Right lobe of liver (tissue), 6 donors: ENCODE results near the gene CCDC34. TPM values are rescaled to one million over a fixed set of nuclear protein-coding genes. Genes with fewer than 3 reads are reported as not detected.

Experiments used
- ATAC-seq, 4 donors: fragments of 200-7000 bp; cut with Tn5 transposase; one replicate each; pipeline ENCODE4 v1.9.1; 2020; ENCODE audit warnings: mild to moderate bottlenecking in 4 of 4, moderate library complexity in 4 of 4
- DNase-seq, 3 donors: peaks; one replicate each; pipeline ENCODE4 v3.0.0-alpha.2; 2020
- H3K27ac ChIP-seq, 3 donors: fragments of 200-600 bp; one replicate each; pipeline ENCODE4 v1.8.0; 2022
- H3K27me3 ChIP-seq, 2 donors: fragments of 200-600 bp; one replicate each; pipeline ENCODE4 v1.8.0; 2022
- H3K36me3 ChIP-seq, 4 donors: fragments of 200-600 bp; sonication (generic) in 1 of 4; one replicate each; pipeline versions ENCODE4 v1.5.1 to v1.8.0; 2017 to 2022; ENCODE audit warnings: control low read depth in 1 of 4
- H3K4me1 ChIP-seq, 4 donors: fragments of 200-600 bp; sonication (generic) in 1 of 4; one replicate each; pipeline versions ENCODE4 v1.5.1 to v1.8.0; 2017 to 2022; ENCODE audit warnings: control low read depth in 1 of 4
- H3K4me3 ChIP-seq, 3 donors: fragments of 200-600 bp; one replicate each; pipeline ENCODE4 v1.8.0; 2022
- H3K9me3 ChIP-seq, 4 donors: fragments of 200-600 bp; sonication (generic) in 1 of 4; one replicate each; pipeline versions ENCODE4 v1.5.1 to v1.8.0; 2017 to 2022; ENCODE audit warnings: control low read depth in 1 of 4
- POLR2A ChIP-seq: fragments of 450-650 bp; IDR thresholded peaks from one replicate; pipeline ENCODE4 v1.6.1; 2017; ENCODE audit warnings: antibody characterized with exemption, mild to moderate bottlenecking
- WGBS: methylation state at CpG from one replicate; pipeline ENCODE4 v1.1.6; 2018; ENCODE audit warnings: low coverage, low lambda C conversion rate; ENCODE audit not compliant: insufficient coverage; ENCODE audit errors: missing lambda C conversion rate; 5-methylcytosine and 5-hydroxymethylcytosine counted together
- intact Hi-C, 2 donors: fragments of 100-400 bp; cut with DNase I; formaldehyde crosslinking; loops; one replicate each; pipeline versions ENCODE4 v1.11.2 to v1.14.1; 2022
- total RNA-seq, 6 experiments: library from RNA; depleted of rRNA in 2 of 6; stranded (reverse); fragments of >200 nt in 2 of 6; fragmentation: NEBNext Ultra II Directional in 3 of 6; extraction: Animal tissue kit (Norgen Biotek cat#: 25700) in 3 of 6; gene quantifications; one replicate each; pipeline versions ENCODE4 v1.1.0 to v1.2.4, GENCODE V29; 2016 to 2023
- TF ChIP-seq, protein P1 (sequence below), 4 donors: fragments of 200-600 bp in 3 of 4; fragments of 450-650 bp in 1 of 4; IDR thresholded peaks; one replicate each; pipeline versions ENCODE4 v1.5.1 to v1.8.0; 2016 to 2022; ENCODE audit warnings: antibody characterized with exemption in 4 of 4, mild to moderate bottlenecking in 2 of 4
- donor health status: DM: no; HTN: yes; CAD: no.
- donor health status: DM: no; HTN: no; CAD: no.
- donor health status: DM: no; HTN: no; CAD: no.
- donor health status: DM: no; HTN: yes; CAD: no.
- donor health status: DM: no; HTN: yes; CAD: no.

CCDC34 gene
- total RNA-seq, 6 experiments from 2014 or later: 1.8 to 3.6 (median 2.1) TPM

DNA sequence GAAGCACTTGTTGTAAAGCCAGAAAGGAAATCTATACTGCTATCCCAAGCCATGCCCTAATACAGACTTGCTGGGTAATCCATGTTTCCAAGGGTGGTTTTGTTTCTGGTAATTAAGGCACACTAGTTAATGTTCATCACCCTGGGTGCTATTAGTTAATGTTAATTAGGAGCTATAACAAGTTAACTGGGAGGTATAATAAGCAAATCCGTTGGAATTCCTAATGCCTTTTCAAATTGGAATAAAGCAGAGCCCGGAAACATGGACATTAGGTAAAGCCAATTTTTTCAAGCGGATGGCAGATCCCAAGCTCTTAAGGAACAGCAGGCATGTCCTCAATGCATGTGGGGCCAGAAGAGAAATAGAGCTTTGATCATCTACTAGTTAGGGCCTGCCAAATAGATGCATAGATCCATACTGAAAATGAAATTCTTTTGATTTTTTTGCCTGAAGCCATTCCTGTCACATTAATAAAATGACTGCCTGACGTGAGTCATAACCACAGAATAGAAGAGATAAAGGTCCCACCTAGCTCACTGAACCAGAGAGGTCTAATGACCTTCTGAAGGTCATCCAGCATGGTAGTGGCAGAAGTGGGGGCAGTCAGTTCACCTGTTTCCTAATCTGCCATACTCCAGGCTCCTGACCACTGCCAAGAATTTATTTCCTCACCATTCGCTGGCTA lies 28.5 kb upstream of the CCDC34 start:
- Histone ChIP-seq H3K27me3 (no peaks in the 10 kb centered on the region), H3K36me3 (no peaks in the 10 kb centered on the region), H3K4me1 (peaks cover 0 to 60% (median 19%) of the 10 kb centered on the region in 4 donors), H3K4me3 (no peak overlapping the region), H3K27ac (peak overlapping the region; percentile 12 to 96 (median 91)), H3K9me3 (no peaks in the 10 kb centered on the region)
- no peak for TF ChIP-seq POLR2A
- TF ChIP-seq, protein P1, sequence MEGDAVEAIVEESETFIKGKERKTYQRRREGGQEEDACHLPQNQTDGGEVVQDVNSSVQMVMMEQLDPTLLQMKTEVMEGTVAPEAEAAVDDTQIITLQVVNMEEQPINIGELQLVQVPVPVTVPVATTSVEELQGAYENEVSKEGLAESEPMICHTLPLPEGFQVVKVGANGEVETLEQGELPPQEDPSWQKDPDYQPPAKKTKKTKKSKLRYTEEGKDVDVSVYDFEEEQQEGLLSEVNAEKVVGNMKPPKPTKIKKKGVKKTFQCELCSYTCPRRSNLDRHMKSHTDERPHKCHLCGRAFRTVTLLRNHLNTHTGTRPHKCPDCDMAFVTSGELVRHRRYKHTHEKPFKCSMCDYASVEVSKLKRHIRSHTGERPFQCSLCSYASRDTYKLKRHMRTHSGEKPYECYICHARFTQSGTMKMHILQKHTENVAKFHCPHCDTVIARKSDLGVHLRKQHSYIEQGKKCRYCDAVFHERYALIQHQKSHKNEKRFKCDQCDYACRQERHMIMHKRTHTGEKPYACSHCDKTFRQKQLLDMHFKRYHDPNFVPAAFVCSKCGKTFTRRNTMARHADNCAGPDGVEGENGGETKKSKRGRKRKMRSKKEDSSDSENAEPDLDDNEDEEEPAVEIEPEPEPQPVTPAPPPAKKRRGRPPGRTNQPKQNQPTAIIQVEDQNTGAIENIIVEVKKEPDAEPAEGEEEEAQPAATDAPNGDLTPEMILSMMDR (IDR thresholded peaks at IDR 0.05): no peak
- 75% methylated on average over 4 of the region's 5 CpGs for WGBS
- ATAC-seq (peak; percentile 21 to 60 (median 56)), DNase-seq (peak in 1 of 3 donors; percentile 54)
- intact Hi-C loops: no loop called here

DNA sequence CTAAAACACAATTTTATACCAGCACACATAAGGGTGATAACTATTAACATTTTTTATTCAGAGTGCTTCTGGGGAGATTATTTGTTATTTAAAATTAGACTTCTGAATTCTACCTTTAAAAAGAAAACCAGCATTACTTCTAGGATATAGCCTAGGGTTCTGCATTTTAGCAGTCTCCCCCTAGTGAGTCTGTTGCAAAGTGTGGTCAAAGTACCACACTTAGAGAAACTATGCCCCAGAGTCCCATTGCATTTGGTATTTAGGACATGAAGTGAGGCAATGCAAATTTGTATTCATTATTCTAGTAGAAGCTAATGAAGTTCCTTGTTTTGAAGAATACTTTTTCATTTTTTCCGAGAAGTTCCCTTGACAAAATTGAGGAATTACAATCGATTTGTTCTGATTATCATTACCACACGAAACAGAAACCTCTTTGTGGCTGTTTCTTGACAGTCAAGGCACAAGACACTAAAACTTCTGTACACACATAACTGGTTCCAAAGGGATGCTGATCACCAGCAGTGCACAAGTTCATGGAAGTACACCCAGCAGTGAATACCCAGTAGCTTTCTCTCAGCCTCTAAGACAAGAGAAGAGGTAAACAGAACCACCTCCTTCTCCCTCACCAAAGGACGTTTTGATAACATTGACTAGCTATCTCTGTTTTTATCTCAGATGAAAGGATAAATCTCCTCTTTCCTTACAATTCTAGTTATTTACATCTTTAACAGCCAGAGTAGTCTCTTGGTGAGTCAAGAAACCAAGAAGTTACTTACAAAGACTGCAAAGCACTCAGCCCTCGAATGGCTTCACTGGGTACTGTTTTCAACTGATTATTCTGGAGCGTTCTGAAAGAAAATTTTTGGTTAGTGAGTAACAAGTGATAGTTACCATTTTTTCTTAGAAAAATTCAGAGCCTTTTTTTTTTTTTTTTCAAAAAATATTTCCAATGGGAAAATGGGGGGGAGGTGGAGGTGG lies 27.6 kb upstream of the CCDC34 start:
- peaks cover 0 to 55% (median 19%) of the 10 kb centered on the region in 4 donors for H3K4me1 ChIP-seq

DNA sequence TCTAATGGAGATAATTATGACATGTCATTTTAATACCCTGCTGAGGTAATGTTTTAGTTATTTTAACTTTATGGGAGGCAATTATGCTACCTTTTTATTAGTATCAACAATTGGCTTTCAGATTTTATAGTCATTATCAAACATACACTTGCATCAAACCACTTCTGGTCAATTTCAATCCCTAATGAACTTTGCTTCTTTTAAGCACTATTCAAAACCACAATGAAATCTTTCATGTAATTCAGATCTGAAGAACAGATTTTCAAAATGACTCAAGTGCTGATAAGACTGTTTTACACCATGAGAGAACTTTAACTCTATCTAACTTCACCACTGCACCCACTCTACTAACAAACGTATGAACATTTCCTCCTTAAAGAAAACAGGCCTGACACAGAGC lies 25.9 kb upstream of the CCDC34 start:
- no peaks in the 10 kb centered on the region for H3K9me3 ChIP-seq
- H3K27me3 ChIP-seq: no peaks in the 10 kb centered on the region
- no peak overlapping the region for H3K27ac ChIP-seq
- TF ChIP-seq, protein P1 (IDR thresholded peaks at IDR 0.05): no peak
- TF ChIP-seq POLR2A: no peak
- peaks cover 0 to 40% (median 13%) of the 10 kb centered on the region in 4 donors for H3K4me1 ChIP-seq
- intact Hi-C loops: no loop called here
- ATAC-seq: no peak
- WGBS: 38% methylated on average over 1 of the region's 1 CpG
- no peaks in the 10 kb centered on the region for H3K36me3 ChIP-seq
- no peak overlapping the region for H3K4me3 ChIP-seq
- DNase-seq: no peak

More for the DNA sequence above, 27.6 kb upstream of the CCDC34 start:
- DNase-seq (no peak), ATAC-seq (peak in 3 of 4 donors; percentile 28 to 42 (median 39))
- 85% methylated on average over 6 of the region's 6 CpGs for WGBS
- Histone ChIP-seq H3K4me3 (no peak overlapping the region), H3K36me3 (no peaks in the 10 kb centered on the region), H3K27me3 (no peaks in the 10 kb centered on the region), H3K9me3 (no peaks in the 10 kb centered on the region), H3K27ac (peak overlapping the region in 2 of 3 donors; percentile 91 to 96)
- TF ChIP-seq POLR2A: no peak
- TF ChIP-seq, protein P1 (IDR thresholded peaks at IDR 0.05): peak in 2 of 4 donors; percentile 12 to 18
- intact Hi-C loops: no loop called here

DNA sequence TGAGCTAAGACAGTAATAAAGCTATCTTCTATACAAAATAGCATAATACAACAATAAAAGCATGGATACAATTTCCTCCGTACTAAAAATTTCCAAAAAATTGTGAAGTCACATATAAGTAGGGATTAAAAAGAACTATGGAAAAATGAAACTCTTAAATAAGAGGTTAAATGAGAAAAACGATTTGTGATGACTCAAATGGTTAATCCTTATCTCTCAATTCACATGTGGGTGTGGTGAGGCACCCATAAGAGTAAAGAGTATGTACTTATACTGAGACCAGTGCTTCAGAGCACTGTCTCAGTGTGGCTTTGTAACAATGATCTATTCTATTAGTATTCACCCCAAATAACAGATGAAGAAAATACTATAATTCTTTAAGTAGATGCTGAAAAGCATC lies 25.0 kb upstream of the CCDC34 start:
- intact Hi-C loops: no loop called here
- ATAC-seq (no peak), DNase-seq (no peak)
- Histone ChIP-seq H3K9me3 (no peaks in the 10 kb centered on the region), H3K4me3 (no peak overlapping the region), H3K27ac (no peak overlapping the region), H3K36me3 (no peaks in the 10 kb centered on the region), H3K4me1 (peaks cover 0 to 40% (median 11%) of the 10 kb centered on the region in 4 donors), H3K27me3 (no peaks in the 10 kb centered on the region)
- TF ChIP-seq POLR2A: no peak
- TF ChIP-seq, protein P1 (IDR thresholded peaks at IDR 0.05): no peak
- WGBS: 56% methylated on average over 2 of the region's 2 CpGs
